GM19043 (cell line): Measurements from ENCODE around the gene FSD1.
"Not testable (repeated sequence)": the region's sequence is repeated elsewhere in the genome, so short reads cannot be mapped to it uniquely, and the experiment has no call there.

Experiments
- ATAC-seq: cut with Tn5 transposase; IDR thresholded peaks from one replicate; pipeline ENCODE4 v1.9.1; 2021; ENCODE audit warnings: low read depth; ENCODE audit not compliant: unreplicated experiment

Gene FSD1

DNA sequence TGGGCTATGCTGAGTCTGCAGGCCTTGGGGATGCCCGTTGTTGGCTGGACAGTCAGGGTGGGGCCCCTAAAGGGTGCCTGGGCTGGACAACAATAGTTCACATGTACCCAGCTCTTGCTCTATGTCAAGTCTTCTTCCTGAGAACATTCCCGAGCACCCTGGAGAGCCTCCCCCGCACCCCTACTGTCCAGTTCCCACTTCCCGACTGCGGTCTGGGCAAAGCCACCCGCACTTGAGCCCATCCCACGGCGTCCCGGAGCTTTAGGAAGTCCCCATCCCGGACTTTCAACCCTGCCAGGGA, 37.9 kb downstream of the FSD1 start:
- no peak for ATAC-seq

DNA sequence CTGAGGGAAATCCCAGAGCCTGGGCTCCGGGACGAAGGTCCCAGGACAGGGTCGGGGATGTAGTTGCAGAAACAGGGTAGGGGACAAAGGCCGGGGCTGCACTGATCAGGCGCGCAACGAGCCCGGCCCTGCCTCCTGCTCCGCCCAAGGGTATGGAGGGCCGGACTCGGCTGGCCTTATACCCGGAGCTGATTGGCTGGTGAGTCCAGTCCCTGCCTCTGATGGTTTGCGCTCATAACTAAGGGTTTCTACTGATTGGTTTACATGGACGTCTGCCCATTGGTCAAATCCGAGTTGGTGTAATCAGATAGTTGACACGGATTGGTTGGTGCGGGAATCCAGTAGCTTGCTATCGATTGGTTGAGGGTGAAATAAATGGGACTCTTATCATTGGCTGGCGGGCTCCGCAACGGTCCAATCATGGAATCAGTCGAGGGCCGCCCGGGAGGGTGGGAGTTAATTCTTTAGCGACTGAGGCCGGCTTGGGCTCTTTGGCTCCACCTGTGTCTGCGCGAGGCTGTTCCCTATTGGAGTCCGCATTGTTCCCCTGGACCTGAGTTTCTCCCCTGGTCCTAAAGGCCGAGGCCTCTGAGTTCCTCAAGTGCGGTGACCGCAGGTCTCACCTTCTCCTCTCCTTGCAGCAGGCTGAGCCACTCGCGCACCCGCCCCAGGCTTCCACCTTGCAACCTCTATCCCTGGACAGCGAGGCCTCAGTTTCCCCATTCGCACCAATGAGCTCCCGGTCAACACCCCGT, 38.4 kb downstream of the FSD1 start:
- ATAC-seq: peak; percentile 80

DNA sequence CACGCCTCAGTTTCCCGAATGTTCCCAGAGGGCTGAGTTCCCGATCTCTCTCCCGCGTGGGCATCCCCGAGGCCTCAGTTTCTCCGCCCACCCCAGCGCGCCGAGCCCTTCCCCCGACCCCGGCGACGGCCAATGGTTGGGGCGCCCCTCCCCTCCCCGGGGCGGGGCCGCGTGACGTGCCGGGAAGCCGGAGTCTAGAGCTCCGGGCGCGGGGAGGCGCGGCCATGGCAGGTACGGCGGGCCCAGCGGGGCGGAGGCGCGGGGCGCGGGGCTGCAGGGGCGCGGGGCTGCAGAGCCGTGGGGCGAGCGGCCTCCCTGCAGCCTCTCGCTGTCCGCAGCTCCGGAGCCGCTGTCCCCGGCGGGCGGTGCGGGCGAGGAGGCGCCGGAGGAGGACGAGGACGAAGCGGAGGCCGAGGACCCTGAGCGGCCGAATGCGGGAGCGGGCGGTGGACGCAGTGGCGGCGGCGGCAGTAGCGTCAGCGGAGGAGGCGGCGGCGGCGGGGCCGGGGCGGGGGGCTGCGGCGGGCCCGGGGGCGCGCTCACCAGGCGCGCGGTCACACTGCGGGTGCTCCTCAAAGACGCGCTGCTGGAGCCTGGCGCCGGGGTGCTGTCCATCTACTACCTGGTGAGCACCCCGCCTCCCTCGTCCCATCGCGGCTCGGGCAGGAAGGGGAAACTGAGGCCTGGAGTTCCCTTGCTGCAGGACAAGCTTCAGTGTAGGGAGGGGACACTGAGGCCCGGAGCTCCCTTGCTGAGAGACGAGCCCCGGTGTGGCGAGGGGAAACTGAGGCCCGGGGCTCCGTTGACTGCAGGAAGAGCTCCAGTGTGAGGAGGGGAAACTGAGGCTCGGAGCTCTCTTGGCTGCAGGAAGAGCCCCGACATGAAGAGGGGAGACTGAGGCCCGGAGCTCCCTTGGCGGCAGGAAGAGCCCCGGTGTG, 39.2 kb downstream of the FSD1 start, which contains the start of gene MPND:
Gene MPND, plus strand, starts transcription at position 193 of the 938 bp plus-strand sequence. Its CDS starts 32 bp downstream, at position 225.
- peak; percentile 49 for ATAC-seq

DNA sequence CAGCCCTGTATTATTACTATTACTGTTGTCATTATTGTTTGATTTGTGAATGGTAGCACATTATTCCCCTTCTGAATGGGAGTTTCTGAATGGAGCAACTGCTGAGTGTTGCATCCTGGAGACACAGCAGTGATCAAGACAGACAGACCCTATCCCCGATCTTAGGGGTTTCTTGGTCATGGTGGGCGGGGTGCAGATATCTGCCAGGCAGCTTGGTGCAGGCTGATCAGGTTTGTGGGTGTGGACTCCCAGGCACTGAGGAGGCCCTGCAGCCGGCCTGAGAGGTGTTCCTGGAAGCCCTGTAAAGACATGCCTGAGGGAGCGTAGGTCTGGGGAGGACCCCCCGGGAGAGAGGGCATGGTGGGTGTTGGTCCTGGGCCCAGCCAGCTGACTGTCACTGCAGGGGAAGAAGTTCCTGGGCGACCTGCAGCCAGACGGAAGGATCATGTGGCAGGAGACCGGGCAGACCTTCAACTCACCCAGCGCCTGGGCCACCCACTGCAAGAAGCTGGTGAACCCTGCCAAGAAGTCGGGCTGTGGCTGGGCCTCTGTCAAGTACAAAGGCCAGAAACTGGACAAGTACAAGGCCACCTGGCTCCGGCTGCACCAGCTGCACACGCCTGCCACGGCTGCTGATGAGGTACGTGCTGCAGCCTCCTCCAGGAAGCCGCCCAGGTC, 41.1 kb downstream of the FSD1 start:
- no peak for ATAC-seq

- no peak for ATAC-seq
Measured at GRCh38 chr19:4346020-4346383, 41.6 kb downstream of the FSD1 start.

DNA sequence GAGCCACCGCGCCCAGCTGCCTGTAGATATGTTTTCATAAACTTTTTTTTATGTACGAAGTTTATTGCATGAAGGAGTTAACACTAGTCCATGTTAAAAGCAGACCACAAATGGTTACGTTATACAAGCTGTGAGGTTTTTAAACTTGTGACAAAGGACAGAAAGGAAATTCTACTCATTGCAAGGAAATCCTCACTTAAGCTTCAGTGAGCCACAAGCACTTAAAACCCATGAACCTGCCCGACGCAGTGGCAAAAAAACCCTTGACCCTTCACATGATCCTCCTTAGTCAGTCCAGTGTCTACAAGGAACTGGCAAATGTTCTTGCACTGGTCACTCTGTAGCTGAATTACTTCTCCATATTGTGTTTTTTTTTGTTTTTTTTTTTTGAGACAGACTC, 43.1 kb downstream of the FSD1 start:
- no peak for ATAC-seq

DNA sequence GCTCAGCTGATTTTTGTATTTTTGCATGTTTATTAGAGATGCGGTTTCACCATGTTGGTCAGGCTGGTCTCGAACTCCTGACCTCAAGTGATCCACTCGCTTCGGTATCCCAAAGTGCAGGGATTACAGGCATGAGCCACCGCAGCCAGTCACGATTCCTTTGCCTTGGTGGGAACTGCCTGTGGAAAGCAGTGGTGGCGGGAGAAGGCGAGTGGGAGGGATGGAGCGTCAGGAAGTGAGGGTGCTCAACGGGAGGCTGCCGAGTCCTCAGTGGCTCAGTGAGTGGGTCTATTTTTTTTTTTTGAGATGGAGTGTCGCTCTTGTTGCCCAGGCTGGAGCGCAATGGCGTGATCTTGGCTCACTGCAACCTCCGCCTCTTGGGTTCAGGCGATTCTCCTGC, 44.8 kb downstream of the FSD1 start:
- not testable (repeated sequence) for ATAC-seq

- ATAC-seq: no peak
Measured at GRCh38 chr19:4350111-4350510, 45.7 kb downstream of the FSD1 start.

GRCh38 chr19:4350726-4351125, 46.3 kb downstream of the FSD1 start:
- no peak for ATAC-seq

GRCh38 chr19:4352701-4353121, 48.3 kb downstream of the FSD1 start:
- no peak for ATAC-seq

GRCh38 chr19:4354282-4354681, 49.9 kb downstream of the FSD1 start:
- ATAC-seq: no peak

GRCh38 chr19:4354897-4355296, 50.5 kb downstream of the FSD1 start:
- ATAC-seq: no peak

DNA sequence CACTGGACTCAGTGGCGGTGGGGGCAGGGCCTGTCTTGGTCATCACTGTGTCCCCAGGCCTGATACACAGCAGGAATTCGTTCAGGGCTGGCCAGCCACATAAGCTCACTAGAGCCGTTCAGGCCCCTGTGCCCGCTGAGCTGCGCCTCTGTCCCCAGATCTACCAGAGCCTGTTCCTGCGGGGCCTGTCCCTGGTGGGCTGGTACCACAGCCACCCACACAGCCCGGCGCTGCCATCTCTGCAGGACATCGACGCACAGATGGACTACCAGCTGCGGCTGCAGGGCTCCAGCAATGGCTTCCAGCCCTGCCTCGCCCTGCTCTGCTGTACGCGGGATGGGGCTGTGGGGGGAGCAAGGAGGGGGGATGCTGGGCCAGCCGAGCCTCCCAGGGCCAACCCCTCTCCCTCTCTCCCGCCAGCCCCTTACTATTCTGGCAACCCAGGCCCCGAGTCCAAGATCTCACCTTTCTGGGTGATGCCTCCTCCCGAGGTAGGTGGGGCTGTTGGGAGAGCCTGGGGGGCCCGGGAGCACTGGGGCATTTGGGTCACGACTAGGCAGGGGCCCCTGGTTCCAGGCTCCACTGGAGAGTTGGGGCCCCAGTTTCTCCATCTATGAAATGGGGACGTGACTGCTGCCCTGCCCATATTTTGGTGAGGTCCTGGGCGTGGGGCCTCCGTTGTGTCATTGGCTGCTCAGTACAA, 52.8 kb downstream of the FSD1 start:
- no peak for ATAC-seq

DNA sequence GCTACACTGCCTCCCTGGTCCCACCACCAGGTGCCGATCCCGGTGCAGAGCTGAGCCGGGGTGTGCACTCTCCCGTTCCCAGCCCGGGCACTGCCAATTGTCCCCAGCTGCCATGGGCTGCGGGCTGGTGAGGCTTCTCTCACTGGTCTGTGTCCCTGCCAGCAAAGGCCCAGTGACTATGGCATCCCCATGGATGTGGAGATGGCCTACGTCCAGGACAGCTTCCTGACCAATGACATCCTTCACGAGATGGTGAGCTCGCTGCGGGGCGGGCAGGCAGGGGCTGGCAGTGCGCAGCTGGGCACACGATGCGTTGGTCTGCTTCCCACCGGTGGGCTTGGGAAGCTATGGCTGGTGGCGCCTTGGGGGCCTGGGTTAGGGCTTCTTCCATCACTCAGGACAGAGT, 53.5 kb downstream of the FSD1 start:
- no peak for ATAC-seq

GRCh38 chr19:4358709-4359626, 54.6 kb downstream of the FSD1 start:
- ATAC-seq: no peak

- ATAC-seq: no peak
Measured at GRCh38 chr19:4359627-4360000, 55.2 kb downstream of the FSD1 start.

DNA sequence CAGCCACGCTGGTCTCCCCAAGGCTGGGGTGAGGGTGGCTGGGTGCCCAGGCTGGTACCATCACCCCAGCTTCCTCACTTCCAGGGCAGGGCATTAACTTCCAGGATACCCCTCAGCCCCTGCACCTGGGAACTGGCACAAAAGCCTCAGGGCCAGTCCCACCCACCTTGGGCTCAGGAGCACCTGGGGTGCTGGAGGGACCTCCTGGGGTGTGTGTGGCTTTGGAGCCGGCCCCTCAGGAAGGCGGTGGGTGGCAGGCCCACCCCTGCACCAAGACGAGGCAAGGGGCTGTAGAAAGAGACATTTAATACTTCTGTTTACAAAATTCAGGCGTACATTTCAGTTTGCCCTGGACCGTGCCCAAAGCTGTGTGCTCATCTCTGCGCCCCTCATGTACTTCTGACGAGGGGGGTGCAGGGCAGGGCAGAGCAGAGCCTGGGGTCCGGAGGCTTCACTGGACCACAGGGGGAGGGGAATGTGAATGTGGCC, 55.7 kb downstream of the FSD1 start:
- no peak for ATAC-seq

DNA sequence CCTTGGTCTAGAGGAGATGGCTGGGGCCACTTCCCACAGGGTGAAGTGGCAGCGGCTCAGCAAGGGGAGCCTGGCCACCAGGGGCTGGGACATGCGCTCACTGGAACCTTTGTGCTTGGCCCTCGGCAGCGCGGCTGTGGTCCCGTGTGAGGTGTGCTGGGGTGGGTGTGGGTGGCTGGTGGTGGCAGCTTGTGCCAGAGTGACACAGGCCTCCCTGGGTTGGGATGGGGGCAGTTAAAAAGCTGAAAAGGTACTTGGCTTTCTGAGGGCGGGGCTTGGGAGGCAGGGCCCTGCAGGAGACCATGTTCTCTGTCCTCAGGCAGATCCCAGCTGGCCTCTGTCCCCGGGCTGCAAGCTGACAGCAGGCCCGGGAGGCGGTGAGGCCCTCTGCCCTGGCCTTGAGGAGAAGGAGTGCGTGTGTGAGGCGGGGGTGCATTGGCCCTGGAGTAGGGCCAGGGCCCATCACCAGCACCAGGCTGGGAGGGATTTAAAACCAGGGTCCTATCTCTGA, 56.3 kb downstream of the FSD1 start:
- no peak for ATAC-seq
